ENCODE data around the gene MS4A8.
"Not testable (repeated sequence)": the region's sequence is repeated elsewhere in the genome, so short reads cannot be mapped to it uniquely, and the experiment has no call there.

Gene MS4A8, protein sequence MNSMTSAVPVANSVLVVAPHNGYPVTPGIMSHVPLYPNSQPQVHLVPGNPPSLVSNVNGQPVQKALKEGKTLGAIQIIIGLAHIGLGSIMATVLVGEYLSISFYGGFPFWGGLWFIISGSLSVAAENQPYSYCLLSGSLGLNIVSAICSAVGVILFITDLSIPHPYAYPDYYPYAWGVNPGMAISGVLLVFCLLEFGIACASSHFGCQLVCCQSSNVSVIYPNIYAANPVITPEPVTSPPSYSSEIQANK

DNA sequence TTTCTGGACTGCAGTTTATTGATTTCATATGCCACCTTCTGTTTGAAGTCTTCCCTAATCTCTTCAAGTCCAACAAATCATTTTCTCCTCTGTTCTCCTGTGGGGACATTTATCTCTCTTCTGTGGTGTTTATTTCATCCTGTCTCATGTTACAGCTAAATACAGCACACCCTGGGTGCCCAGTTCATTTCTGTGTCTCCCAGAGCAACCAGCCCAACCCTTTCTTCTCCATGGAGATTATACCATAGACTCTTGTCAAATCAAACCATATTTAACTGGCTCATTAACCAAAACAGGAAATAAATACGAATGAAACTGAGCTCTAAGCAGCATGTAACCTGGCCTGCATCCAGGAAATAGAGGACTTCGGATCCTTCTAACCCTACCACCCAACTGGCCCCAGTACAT is at the start of gene MS4A8:
MS4A8 (plus strand) TSS at position 329 of the 408 bp plus-strand sequence. CDS start 1,249 bp downstream, outside the sequence.
- in situ Hi-C loops (cut with MboI; ENCODE audit: low sequenced_read_pairs): no loop called here

DNA sequence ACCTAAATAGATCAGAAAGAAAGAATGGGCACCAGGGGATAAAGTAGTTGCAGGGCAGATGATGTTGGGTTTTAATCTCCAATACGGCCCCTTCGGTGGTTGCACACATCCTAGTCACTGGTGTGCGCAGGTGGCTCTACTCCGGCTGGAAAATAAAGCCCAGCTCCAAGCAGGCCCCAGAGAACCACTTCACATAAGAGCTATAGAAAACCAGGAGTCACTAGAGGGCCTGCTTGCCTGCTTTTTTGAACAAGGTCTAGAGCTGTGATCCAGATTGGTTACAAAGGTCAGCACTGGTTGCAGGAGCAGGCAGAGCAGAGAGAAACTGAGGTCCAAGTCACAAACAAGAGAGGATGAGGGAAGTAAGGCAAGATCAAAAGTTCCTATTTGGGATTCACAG is 41.5 kb upstream of the MS4A8 start:
- in situ Hi-C loops (cut with MboI; ENCODE audit: low sequenced_read_pairs): no loop called here

DNA sequence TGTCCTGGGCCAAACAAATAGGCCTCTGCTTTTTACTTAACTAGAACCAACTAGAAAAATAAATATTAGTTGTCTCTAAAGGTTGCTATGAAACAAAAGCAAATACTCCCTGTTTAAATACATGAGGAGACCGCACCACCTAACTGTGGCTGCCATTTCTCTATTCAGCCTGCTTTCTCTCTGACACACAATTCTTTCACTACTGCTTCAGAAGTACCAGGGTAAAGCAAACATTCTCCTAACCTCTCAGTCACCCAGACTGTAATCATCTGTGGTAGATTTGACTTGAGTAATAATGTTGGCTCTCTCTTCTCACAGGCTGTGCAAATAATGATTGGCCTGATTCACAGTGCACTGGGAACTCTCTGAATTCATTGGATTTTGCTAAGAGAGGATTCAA is 41.0 kb upstream of the MS4A8 start:
- in situ Hi-C loops (cut with MboI; ENCODE audit: low sequenced_read_pairs): no loop called here

DNA sequence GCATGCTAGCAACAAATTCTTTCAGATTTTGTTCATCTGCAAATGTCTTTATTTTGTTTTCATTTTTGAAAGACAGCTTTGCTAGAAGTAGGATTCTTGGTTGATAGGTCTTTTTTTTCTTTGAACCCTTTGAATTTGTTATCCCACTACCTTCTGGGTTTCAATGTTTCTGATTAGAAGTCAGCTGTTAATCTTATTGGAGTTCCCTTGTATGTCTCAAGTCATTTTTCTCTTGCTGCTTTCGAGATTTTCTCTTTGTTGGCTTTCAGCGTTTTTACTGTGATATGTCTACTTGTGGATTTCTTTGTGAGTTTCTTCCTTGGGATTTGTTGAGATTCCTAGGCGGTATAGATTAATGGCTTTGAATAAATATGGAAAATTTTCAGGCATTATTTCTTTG is 27.2 kb upstream of the MS4A8 start:
- in situ Hi-C loops (cut with MboI; ENCODE audit: low sequenced_read_pairs): no loop called here

DNA sequence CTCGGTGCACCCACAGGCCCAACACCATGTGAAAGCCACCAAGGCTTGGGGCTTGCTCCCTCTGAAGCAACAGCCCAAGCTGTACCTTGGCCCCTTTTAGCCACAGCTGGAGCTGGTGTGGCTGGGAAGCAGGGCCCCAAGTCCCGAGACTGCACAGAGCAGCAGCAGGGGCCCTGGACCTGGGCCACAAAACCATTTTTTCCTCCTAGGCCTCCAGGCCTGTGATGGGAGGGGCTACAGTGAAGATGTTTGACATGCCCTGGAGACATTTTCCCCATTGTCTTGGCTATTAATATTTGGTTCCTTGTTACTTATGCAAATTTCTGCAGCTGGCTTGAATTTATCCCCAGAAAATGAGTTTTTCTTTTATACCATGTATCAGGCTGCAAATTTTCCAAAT is 21.2 kb upstream of the MS4A8 start:
- in situ Hi-C loops (cut with MboI; ENCODE audit: low sequenced_read_pairs): not testable (repeated sequence)

DNA sequence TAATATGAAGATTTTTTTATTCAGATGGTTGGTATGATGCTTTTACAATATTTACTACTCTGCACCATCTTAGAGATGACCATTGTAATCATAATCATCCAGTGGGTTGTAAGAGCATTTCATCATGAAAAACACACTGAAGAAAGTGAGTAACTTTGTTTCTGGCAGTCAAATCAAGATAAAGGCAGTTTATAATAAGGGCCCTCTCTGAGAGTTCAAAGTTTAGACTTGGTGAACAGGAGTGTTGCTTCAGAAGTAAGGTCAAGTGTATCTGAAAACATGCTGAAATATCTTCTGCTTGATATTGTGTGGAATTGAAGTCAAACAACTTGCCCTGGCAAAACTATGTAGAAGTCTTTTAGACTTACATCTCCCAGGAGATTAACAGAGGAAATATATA is 19.5 kb upstream of the MS4A8 start:
- in situ Hi-C loops (cut with MboI; ENCODE audit: low sequenced_read_pairs): no loop called here

DNA sequence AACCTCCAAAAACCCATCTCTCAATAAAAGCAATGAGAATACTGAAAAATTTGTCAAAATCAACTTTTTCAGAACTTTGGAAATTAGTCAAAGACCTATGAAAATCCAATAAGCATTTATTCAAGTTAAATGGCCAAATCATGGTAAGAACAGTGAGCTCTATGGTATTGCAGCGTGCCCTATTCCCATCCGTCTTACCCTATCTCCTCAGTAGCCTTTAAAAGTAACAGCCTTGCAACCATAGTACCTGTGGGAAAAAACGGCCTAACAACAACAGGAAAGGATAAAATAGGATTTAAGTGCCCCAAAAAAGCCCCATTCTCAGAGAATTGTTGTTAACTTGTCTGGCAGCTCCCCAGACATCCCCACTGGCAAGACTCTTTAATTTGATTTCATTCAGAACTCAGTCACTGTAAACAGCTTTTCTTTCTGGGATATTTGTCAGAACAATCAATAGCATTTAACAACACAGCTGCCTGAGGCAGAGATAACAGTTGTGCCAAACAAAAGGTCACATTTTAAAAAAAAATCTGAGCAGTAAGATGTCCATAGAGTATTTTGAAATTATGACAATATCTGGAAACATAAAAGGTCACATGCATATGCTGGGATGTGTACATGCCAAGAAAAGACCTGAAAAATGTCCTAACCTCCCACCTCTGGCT is 18.8 kb upstream of the MS4A8 start:
- in situ Hi-C loops (cut with MboI; ENCODE audit: low sequenced_read_pairs): no loop called here

DNA sequence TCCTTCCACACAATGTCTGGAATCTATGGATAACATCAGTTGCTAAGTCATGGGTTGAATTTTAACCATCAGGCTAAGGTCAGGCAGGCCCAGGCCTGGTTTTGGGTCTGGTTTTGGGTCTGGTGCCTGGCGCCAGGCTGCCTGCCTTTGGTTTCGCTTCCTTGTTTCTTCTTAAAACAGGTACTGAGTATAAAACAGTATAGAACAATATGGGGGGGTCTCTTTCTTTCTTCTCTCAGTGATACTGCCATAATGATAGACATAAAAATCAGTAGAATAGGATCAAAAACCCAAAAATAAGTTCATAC is 14.9 kb upstream of the MS4A8 start:
- in situ Hi-C loops (cut with MboI; ENCODE audit: low sequenced_read_pairs): not testable (repeated sequence)

DNA sequence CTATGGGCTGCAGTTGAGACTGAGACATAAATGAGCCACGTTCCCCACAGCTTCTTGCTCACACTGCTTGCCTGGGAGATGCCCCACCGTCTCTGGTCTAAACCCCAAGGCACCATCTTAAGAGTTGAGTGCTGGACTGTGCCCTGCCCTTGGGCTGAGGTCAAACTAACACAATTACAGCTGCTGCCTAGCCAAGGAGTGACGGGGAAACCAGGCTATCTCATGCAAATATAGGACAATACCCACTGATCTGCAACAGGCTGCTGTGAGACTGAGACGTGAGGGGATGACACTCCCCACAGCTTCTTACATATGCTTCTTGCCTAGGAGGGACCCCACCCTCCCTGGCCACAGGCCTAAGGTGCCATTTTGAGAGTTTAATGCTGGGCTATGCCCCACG is 7.8 kb upstream of the MS4A8 start:
- in situ Hi-C loops (cut with MboI; ENCODE audit: low sequenced_read_pairs): no loop called here

DNA sequence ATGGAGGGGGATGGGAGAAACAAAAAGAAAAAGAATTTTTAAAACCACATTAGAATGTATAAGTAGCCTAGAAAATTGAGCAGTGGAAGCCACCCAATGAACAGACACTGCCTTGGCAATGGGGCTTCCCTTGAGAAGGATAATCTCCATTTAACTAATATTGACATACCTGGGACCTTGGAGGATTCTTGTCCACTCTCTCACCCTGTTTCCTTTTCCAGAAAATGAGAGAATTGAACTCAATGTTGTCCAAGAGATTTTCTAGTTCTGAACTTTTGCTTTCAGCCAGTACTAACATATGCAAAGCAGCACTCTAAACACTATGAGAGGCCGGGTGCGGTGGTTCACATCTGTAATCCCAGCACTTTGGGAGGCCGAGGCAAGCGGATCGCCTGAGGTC is 524 bp downstream of the MS4A8 start:
- in situ Hi-C loops (cut with MboI; ENCODE audit: low sequenced_read_pairs): no loop called here

DNA sequence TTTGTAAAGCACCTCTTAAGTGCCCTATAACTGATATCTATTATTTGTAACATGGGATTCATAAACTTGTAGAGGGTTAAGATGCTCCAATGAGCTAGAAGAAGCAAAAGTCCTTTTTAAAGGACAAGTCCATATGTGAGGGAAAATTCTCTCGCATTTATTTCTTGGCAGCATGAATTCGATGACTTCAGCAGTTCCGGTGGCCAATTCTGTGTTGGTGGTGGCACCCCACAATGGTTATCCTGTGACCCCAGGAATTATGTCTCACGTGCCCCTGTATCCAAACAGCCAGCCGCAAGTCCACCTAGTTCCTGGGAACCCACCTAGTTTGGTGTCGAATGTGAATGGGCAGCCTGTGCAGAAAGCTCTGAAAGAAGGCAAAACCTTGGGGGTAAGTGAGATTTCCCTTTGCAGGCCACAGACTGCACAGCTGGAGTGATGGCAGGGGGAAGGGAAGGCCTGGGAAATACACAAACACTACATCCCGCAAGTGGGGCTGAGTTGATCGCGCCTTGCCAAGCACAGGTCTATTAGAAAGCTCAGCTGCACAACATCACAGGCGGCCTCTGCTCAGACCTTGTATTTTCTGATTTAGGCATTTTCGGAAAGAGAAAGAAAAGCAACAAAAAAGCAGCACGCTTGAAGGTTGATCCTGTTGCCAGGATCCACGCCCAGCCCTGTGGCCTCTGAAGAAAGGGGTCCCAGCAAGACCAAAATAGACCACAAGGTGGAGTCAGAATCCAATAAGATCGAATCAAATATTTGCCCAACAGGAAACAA is 1.5 kb downstream of the MS4A8 start:
- in situ Hi-C loops (cut with MboI; ENCODE audit: low sequenced_read_pairs): no loop called here

DNA sequence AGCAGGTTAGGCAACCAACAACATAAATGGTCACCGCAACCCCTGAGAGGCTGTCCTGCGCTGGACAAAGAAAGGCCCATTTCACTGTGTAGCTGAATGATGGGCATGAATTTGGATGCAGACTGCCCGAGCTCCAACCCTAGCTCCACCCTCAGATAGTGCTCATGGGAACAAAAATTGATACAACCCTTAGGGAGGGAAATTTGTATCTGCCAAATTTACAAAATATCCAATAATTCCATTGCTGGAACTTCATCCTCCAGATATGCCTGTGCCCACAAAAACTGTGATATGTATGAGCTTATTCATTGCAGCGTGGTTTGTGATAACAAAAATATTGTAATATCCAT is 2.0 kb downstream of the MS4A8 start:
- in situ Hi-C loops (cut with MboI; ENCODE audit: low sequenced_read_pairs): no loop called here

DNA sequence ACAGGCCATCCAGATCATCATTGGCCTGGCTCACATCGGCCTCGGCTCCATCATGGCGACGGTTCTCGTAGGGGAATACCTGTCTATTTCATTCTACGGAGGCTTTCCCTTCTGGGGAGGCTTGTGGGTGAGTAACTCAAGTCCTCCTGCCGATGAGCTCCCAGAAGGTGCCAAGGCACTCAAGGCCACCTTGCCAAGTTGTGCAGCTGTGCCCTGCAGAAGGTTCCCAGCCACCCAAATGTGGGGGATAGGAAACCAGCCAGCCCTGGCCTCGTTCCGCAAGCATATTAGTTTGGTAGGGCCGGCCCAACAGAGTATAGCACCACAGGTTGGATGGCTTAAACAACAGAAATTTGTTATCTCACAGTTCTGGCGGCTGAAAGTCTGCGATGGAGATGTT is 4.0 kb downstream of the MS4A8 start:
- in situ Hi-C loops (cut with MboI; ENCODE audit: low sequenced_read_pairs): no loop called here

DNA sequence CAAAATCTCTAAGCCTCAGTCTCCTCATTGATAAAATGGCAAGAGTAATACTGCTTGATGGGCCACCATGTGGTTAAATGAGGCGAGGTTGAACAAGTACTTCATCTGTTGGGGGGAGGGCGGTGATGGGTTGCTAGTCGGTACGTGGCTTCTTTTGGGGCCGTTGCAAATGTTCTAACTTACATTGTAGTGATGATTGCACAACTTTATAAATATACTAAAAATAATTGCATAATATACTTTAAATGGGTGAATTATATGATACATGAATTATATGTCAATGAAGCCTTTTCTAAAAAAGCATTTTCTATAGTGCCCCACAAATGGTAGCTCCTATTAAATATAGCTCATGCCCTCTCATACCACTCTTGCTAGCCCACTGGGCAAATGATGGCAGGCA is 6.5 kb downstream of the MS4A8 start:
- in situ Hi-C loops (cut with MboI; ENCODE audit: low sequenced_read_pairs): no loop called here

DNA sequence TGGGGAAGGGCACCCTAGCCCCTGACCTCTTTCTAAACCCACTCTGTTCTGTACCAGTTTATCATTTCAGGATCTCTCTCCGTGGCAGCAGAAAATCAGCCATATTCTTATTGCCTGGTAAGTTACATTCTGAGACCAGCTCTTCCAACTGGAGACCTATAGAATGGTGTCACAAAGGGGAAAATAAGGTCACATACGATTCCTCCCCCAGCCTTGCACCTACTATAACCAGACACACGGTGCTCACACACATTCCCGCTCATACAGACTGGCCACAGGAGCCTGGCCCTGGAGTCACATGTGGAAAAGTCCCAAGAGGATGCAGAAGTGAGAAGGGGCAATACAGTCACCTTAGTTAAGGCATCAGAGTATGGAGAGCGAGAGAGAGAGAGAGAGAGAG is 7.5 kb downstream of the MS4A8 start:
- in situ Hi-C loops (cut with MboI; ENCODE audit: low sequenced_read_pairs): no loop called here

DNA sequence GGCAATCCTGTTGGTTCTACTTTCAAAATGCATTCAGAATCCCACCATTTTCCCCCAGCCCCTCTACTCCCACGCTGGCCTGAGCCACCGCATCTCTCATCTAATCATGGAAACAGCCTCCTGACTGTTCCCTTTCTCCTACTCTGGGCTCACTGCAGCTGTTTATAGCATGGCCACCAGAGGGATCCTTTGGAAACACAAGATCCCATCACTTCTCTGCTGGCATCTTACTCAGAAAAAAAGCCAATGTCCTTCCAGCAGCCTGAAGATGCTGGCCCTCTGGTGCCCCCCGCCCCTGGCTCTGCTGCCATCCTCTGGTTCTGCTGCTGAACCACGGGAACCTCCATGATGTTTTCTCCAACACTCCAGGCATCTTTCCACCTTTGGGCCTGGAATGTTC is 11.1 kb downstream of the MS4A8 start:
- in situ Hi-C loops (cut with MboI; ENCODE audit: low sequenced_read_pairs): no loop called here

DNA sequence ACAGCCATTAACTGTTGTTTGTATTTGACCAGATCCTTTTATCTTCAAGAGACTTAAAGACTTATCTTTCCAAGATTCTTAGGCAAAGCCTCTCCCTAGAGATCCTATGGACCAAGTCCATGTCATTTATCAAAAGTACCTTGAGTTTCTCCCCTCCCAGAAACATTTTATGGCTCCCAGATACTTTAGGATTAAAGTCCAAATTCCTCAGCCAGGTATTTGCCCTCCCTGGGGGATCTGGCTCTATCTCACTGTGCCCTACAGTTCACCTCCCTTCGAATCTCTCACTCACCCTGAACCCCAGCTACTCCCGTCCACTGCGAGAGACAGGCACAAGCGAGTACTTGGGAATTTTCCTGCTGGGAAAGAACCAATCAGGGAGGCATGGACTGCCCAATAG is 11.9 kb downstream of the MS4A8 start:
- in situ Hi-C loops (cut with MboI; ENCODE audit: low sequenced_read_pairs): no loop called here

DNA sequence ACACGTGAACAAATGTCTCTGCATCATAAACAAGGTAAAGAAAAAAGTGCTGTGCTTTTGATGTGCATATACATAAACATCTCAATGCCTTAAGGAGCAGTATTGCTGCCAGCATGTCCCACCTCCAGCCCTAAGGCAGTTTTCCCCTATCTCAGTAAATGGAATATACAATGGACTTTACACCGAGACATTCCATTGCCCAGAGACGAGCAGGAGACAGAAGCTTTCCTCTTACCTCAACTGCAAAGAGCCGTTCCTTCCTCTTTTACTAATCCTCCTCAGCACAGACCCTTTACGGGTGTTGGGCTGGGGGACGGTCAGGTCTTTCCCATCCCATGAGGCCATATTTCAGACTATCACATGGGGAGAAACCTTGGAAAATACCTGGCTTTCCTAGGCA is 14.0 kb downstream of the MS4A8 start:
- in situ Hi-C loops (cut with MboI; ENCODE audit: low sequenced_read_pairs): not testable (repeated sequence)

DNA sequence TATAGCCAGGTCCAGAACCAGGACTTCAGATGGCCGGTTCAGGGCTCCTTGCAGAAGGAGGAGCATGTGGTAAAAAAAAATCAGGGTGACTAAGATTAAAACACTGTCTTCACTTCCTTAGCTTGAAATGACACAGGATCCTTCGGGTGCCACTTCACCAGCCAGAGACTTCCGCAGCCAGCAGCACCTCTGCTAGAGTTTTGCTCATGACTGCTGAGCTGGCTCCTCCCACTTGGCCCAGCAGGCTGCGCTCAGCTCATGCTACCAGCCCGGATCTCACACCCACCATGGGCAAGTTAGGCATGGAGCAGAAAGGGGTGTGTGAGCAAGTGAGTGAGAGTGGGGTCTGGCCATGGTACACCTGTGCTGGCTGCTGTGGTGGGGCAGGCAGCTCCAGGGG is 18.5 kb downstream of the MS4A8 start:
- in situ Hi-C loops (cut with MboI; ENCODE audit: low sequenced_read_pairs): no loop called here

DNA sequence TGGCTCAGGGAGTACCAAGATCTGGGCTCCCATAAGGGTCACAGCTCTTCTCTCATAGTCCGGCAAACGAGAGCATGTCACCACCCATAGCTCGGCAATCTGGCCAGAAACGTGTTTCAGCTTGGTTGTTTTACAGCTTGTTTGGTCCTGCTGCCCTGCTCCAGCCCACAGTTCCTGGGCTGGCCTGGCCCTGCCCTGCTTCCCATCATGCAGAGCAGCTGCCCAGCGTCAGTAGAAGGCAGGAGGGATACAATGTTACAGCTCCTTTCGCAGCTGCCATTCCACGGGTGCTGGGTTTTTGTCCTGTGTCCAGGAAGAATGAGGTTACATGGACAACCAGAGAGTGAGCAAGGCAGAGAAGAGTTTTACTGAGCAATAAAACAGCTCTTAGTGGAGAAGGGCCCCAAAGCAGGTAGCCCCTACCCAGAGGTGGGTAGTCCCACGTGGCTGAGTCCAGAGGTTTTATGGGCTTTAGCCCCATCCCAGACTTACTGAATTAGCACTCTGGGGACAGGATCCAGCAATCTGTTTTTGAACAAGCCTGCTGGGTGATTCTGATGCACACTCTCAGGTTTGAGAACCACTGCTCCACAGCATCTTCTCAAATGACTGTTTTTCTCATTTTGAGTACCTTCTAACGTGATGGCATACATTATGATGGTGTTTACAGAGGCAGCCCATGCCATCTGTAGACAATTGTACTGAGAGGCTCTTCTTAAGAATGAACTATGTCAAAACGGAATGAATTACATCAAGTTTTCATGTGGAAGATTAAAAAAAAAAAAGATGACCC is 19.3 kb downstream of the MS4A8 start:
- in situ Hi-C loops (cut with MboI; ENCODE audit: low sequenced_read_pairs): no loop called here

DNA sequence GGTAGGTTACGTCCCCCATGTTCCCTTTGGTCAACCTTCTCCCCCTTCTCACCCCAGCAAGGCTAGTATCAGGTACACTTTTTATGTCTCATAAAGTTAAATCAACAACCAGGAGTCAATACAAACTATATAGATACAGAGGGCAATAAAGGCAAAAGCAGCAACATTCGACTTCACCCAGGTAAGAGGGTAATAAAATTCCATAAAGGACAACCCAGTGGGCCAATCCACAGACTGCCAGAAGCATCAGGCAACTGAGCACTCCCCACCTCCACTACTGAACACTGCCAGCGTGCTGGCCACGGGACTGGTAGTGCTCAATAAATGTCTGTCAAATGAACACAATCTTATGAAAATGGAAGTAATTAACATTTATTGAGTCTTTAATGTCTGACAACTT is 20.0 kb downstream of the MS4A8 start:
- in situ Hi-C loops (cut with MboI; ENCODE audit: low sequenced_read_pairs): no loop called here

DNA sequence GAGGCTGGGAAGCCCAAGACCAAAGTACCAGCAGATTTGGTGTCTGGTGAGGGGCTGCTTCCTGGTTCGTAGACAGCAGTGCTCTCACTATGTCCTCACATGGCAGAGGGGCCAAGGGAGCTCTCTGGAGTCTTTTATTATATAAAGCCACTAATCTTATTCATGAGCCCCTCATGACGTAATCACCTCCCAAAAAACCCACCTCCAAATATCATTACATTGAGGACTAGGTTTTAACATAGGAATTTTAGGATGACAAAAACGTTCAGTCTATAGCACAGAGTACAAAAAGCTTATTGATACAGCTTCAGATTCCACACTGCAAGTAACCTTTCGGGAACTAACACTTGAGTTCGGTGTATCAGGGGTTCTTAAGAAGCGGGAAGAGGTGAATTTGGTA is 21.0 kb downstream of the MS4A8 start:
- in situ Hi-C loops (cut with MboI; ENCODE audit: low sequenced_read_pairs): no loop called here

Measured in HL-60/S4 treated with phorbol 12-myristate 13-acetate at 8.2 ng/mL for 4 days and 3 days (cell line).